Stimulated activated naive CD8-positive, alpha-beta T cell treated with anti-CD3 and anti-CD28 coated beads, Interleukin-15, amount 100 ng/mL, for 72 hours (primary cell): ENCODE measurements around the gene RAB7B.
A peak's percentile ranks its signal among the peaks of the same experiment; 100 is the strongest.

ENCODE experiments used
- ATAC-seq: fragments of 150-1000 bp; cut with Tn5 transposase; 2 replicates; pipeline ENCODE4 v1.10.0; 2021; ENCODE audit warnings: mild to moderate bottlenecking, moderate library complexity
- DNase-seq, 2 donors: peaks; one replicate each; pipeline ENCODE4 v3.0.0; 2021 to 2022
- H3K27ac Mint-ChIP-seq, 2 donors: one replicate each; pipeline ENCODE4 v1.8.0; 2022; ENCODE audit warnings: mild to moderate bottlenecking in 2 of 2, mixed read lengths in 2 of 2, moderate library complexity in 2 of 2
- H3K27me3 Mint-ChIP-seq: one replicate; pipeline ENCODE4 v1.8.0; 2022; ENCODE audit warnings: mixed read lengths
- H3K4me1 Mint-ChIP-seq: one replicate; pipeline ENCODE4 v1.8.0; 2022; ENCODE audit warnings: mild to moderate bottlenecking, mixed read lengths
- H3K4me3 Mint-ChIP-seq, 2 donors: one replicate each; pipeline ENCODE4 v1.8.0; 2022; ENCODE audit warnings: mild to moderate bottlenecking in 2 of 2, mixed read lengths in 2 of 2, moderate library complexity in 1 of 2
- H3K9me3 Mint-ChIP-seq, 2 donors: one replicate each; pipeline ENCODE4 v1.8.0; 2022; ENCODE audit warnings: mixed read lengths in 2 of 2

RAB7B gene

DNA sequence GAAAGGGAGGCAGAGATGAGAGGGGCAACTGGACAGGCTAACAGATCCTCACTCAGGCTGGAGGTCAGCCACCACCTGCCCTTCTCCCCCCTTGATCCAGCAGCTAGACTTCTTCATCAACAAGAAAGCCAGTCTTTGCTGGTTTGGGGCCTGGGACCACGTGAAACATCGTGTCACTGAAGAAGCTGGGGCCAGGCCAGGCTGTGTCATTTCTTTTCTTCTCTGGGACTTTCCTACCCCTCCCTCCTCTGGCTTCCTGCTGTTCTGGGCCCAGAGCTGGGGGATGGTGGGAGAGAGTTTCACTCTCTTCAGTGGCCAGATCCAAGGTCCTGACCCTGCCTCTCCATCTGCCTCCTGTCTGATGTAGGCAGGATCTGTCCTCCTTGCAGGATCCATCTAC is 41.8 kb downstream of the RAB7B start:
- DNase-seq (peak in 1 of 2 donors; percentile 23), ATAC-seq (peak; percentile 87)
- no peaks in the 10 kb centered on the region for H3K9me3 Mint-ChIP-seq
- peak overlapping the region; percentile 54 to 88 for H3K27ac Mint-ChIP-seq
- peaks cover 42% of the 10 kb centered on the region for H3K27me3 Mint-ChIP-seq
- no peak overlapping the region for H3K4me3 Mint-ChIP-seq
- H3K4me1 Mint-ChIP-seq = peaks cover 11% of the 10 kb centered on the region

DNA sequence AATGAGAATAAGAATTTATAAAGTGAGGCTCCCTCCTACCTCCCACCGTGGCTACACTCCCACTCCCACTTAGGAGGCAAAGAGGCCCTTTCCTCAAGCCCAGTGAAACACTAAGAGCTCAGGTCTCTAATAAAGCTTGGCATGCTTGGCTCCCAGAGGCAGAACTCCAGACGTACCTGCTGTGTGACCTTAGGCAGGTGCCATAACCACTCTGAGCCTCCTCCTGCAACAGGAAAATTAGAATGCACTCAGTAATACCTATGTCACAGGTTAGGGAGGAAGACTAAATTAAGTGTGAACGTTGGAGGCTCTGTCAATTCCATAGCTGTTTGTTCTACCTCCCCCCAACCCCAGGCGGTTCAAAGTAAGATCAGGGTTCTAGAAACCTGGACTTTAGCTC is 43.4 kb downstream of the RAB7B start:
- Mint-ChIP-seq H3K27me3 (peaks cover 42% of the 10 kb centered on the region), H3K4me3 (no peak overlapping the region), H3K27ac (no peak overlapping the region), H3K9me3 (no peaks in the 10 kb centered on the region), H3K4me1 (peaks cover 11% of the 10 kb centered on the region)
- no peak for ATAC-seq
- DNase-seq = no peak

DNA sequence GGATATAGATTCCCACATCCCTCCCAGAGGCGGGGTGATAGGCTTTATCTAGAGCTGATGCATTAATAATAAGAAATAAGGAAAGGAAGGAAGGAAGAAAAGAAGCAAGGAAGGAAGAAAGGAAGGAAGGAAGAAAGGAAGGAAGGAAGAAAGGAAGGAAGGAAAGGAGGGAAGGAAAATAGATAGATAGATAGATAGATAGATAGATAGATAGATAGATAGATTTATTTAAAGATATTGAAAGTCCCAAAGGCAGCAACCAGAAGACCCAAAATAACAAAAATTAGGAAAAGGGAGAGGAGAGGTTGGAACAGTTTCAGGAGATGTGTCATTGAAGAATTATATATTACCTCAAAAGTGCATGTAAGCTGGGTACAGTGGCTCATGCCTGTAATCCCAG is 47.7 kb downstream of the RAB7B start:
- H3K27me3 Mint-ChIP-seq = peaks cover 36% of the 10 kb centered on the region
- no peaks in the 10 kb centered on the region for H3K9me3 Mint-ChIP-seq
- H3K27ac Mint-ChIP-seq = peak overlapping the region in 1 of 2 donors; percentile 70
- no peaks in the 10 kb centered on the region for H3K4me1 Mint-ChIP-seq
- ATAC-seq (no peak), DNase-seq (no peak)
- no peak overlapping the region for H3K4me3 Mint-ChIP-seq

DNA sequence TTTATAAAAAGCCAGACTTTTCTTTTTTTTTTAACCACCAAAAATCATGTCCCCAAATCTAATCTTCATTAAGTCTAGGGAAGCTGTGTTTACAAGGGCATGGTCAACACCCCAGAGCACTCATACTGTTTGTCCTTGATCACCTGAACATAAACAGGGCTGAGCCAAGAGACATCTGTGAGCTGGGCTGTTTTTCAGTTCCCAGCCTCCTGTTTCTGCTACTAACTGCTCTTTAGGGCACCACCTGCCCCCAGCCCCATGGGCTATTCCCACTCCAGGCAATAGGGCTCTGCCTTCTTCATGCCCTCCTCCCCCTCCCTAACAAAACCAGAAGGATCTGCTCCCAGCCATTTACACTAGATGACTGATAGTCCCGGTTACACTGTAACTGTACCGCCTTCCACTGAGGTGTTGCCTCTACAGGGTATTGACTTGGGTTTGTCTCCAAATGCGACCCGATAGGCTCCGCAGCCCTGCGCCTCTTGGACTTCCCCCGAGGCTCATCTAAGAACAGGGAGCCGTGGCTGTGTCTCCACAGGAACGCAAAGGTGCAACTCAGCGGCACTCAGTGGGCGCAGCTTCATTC is 48.3 kb downstream of the RAB7B start:
- H3K27ac Mint-ChIP-seq = no peak overlapping the region
- peaks cover 31% of the 10 kb centered on the region for H3K27me3 Mint-ChIP-seq
- H3K4me1 Mint-ChIP-seq = no peaks in the 10 kb centered on the region
- ATAC-seq (no peak), DNase-seq (no peak)
- no peak overlapping the region for H3K4me3 Mint-ChIP-seq
- no peaks in the 10 kb centered on the region for H3K9me3 Mint-ChIP-seq

DNA sequence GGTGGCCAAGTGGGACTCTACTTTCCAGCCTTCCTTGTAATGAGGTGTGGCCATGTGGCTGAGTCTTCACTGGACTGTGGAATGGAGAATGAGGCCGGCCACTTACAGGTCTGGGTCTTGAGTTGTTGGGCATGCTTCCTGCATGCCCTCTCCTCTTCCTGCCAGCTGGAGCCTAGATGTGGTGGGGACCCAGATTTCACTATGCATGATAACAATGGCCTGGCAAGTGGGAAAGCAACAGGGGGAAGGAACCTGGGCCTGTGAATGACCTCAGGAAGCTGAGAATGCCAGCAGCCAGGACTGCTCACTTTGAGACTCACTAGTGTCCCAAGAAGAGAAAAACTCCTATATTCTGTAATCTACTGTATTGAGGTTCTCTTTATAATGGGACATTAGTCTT is 51.4 kb downstream of the RAB7B start:
- Mint-ChIP-seq H3K4me3 (no peak overlapping the region), H3K27me3 (peaks cover 11% of the 10 kb centered on the region), H3K4me1 (no peaks in the 10 kb centered on the region), H3K9me3 (no peaks in the 10 kb centered on the region), H3K27ac (no peak overlapping the region)
- ATAC-seq (no peak), DNase-seq (no peak)

DNA sequence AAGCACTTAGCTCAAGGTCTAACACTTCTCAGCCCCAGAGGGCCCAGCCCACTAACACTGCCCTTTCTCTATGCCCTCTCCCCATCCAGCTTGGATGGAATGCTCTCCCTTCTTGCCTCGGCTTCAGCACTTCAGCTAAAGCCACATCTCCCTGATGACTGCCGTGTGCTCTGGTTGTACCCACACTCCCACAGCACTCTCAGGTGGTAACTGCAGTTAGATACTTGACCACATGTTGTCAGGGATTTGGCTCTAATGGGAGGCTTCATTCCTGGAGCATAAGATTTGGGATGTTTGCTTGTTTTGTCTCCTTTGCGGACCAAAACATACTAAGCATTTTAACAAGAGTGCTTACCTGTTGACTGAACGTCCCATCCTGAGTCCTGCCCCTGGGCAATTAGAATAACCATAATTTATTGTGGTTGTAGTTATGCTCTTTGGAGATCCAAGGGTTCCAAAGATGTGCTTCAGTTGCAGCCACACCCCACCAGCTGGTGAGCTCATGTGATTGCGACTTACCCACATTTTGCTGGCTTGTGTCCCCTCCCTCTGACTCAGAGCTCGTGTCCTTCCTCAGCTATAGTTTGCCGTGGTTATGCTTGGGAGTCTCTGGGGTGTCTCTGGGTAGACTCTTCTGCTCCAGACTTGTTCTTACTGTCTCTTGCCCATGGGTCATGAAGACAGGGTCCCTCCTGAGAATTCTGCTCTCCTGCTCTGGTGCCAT is 52.2 kb downstream of the RAB7B start:
- no peaks in the 10 kb centered on the region for H3K9me3 Mint-ChIP-seq
- no peak overlapping the region for H3K27ac Mint-ChIP-seq
- ATAC-seq (no peak), DNase-seq (no peak)
- H3K4me3 Mint-ChIP-seq = no peak overlapping the region
- H3K4me1 Mint-ChIP-seq = no peaks in the 10 kb centered on the region
- H3K27me3 Mint-ChIP-seq = peaks cover 9% of the 10 kb centered on the region

DNA sequence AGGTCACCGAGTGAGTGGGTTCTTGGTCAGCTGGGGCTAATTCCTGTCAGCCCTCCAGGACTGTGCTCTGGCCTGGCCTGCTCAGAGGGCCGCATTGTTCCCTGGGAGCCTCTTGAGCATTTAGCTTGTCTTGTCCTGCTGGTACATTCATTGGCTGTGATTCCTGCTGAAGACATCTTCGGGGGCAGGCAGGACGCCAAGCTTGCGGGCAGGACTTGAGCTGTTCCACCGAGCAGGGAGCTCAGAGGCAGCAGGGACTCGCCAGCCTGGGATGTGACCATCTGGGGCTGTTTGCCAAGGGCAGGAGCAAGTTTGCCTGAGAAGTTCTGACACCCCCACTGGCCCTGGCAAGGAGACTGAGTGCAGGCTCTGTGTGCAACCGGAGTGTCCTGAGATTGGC is 52.9 kb downstream of the RAB7B start:
- Mint-ChIP-seq H3K9me3 (no peaks in the 10 kb centered on the region), H3K27ac (no peak overlapping the region), H3K27me3 (peaks cover 9% of the 10 kb centered on the region), H3K4me3 (no peak overlapping the region), H3K4me1 (no peaks in the 10 kb centered on the region)
- ATAC-seq (no peak), DNase-seq (no peak)

DNA sequence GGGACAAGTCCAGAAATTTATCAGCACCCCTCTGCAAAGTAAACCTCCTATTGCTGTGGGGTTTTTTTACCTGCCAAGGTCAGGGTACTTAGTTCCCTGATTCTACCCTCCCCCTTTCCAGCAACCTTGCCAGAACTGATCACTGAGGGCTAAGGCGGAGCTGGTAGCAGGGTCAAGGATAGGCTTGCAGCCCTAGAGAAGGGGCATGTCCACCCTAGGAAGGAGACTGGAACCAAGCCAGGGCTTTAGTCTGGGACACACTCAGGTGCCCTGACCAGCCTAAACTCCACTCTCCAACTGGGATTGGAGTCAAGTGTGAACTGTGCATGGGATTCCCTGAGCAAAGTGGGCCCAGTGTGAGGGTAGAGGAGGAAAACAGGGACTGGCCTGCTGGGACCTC is 53.4 kb downstream of the RAB7B start:
- H3K27me3 Mint-ChIP-seq = peaks cover 9% of the 10 kb centered on the region
- H3K27ac Mint-ChIP-seq = no peak overlapping the region
- no peak for ATAC-seq
- H3K4me3 Mint-ChIP-seq = no peak overlapping the region
- no peaks in the 10 kb centered on the region for H3K4me1 Mint-ChIP-seq
- DNase-seq = no peak
- H3K9me3 Mint-ChIP-seq = no peaks in the 10 kb centered on the region

DNA sequence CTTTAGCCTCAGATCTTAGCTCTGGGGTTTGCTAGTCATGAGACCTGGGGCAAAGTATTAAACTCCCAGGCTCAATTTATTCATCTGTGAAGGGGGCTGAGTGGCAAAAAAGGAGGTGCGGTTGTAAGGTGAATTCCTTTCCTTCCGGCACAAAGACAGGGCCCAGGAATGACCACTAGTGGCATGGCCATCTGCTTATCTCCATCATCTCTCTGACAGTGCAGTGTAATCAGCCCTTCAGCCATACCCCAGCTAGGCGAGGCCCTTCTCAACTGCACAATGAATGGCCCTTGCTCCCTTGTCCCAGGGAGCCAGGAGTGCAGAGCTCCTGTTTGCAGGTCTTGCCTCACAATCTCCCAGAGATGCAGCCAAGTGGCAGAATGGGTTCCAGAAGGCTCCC is 54.3 kb downstream of the RAB7B start:
- DNase-seq = no peak
- Mint-ChIP-seq H3K27ac (no peak overlapping the region), H3K27me3 (peaks cover 6% of the 10 kb centered on the region), H3K9me3 (no peaks in the 10 kb centered on the region), H3K4me3 (no peak overlapping the region), H3K4me1 (no peaks in the 10 kb centered on the region)
- ATAC-seq = no peak

DNA sequence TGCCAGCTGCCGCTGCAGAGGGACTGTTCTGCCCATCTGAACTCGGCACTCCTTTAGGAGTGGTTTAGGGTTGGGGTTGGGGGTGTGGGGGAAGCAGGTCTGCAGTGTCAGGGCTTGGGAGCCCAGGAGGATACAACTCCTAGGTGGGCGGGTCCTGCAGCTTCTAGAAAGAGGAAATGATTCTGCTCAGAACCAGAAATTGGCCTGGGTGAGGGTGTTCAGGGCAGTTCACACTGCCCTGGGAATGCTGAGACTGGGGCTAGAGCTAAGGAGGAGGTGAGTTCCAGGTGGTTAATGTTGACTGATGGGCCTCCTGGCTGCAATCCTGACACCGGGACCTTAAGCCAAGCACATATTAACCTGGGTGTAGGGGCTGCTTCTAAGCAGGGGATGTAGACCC is 55.2 kb downstream of the RAB7B start:
- H3K27me3 Mint-ChIP-seq = peaks cover 13% of the 10 kb centered on the region
- no peaks in the 10 kb centered on the region for H3K9me3 Mint-ChIP-seq
- no peak overlapping the region for H3K4me3 Mint-ChIP-seq
- H3K4me1 Mint-ChIP-seq = no peaks in the 10 kb centered on the region
- no peak for DNase-seq
- no peak overlapping the region for H3K27ac Mint-ChIP-seq
- no peak for ATAC-seq

DNA sequence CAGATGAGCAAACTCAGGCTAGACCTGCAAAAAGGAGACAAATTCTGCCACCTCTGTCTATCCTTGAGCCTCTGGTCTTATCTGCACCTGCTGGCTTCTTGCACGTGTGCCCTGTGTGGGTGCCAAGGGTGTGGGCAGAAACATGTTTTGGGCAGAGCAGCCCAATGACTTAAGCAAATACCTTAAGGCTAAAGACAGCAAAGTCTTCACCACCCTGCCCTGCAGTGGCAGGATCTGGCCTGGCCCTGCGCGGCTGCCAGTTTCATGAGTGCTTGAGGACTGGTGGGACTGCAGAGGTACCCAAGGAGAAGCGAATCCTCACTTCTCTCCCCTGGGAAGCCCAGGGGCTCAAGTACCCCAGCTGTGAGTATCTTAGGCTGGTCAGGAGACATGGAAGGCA is 56.2 kb downstream of the RAB7B start:
- H3K4me3 Mint-ChIP-seq = no peak overlapping the region
- ATAC-seq (no peak), DNase-seq (no peak)
- no peak overlapping the region for H3K27ac Mint-ChIP-seq
- no peaks in the 10 kb centered on the region for H3K4me1 Mint-ChIP-seq
- H3K9me3 Mint-ChIP-seq = no peaks in the 10 kb centered on the region
- H3K27me3 Mint-ChIP-seq = peaks cover 23% of the 10 kb centered on the region

DNA sequence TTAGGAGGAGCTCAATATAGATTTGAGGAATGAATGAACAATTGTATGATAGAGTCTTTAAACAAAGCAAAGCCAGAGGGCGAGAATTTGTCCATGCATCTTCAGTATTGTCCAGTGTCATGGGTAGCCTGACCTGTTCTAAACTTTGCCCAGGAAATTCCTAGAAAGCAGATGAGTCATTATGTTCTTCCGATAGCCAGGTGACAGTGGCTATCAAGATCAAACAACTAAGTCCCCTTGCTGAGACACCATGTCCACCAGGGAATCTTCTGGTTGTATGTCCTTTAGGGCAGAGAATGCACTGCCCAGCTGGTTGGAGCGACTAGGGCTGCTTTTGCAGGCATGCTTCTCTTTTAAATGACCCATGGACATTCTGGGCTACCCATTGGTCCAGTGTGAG is 58.1 kb downstream of the RAB7B start:
- no peak overlapping the region for H3K4me3 Mint-ChIP-seq
- DNase-seq = no peak

DNA sequence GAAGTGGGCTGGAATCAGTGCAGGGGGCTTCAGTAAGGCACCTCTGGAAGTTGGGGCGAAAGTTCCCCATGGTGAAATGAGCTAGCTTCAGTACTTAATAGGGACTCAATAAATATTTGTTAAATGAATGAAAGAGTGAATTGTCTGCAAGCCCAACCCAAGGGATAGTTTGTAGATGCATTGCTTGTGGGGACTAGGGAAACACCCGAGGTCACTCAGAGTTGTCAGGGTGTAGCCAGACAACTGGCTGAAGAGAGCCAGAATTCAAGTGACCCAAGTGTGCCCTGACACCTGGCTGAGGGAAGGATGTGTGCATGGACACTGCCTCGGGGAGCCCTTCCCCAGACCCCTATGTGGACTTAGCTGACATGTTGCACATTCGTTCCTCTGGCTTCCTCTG is 58.7 kb downstream of the RAB7B start:
- H3K4me3 Mint-ChIP-seq = no peak overlapping the region
- H3K9me3 Mint-ChIP-seq = no peaks in the 10 kb centered on the region
- ATAC-seq = no peak
- no peak for DNase-seq
- no peak overlapping the region for H3K27ac Mint-ChIP-seq
- H3K27me3 Mint-ChIP-seq = peaks cover 48% of the 10 kb centered on the region
- no peaks in the 10 kb centered on the region for H3K4me1 Mint-ChIP-seq

More for the DNA sequence above, 58.1 kb downstream of the RAB7B start:
- no peak overlapping the region for H3K27ac Mint-ChIP-seq
- no peaks in the 10 kb centered on the region for H3K9me3 Mint-ChIP-seq
- no peak for ATAC-seq
- peaks cover 43% of the 10 kb centered on the region for H3K27me3 Mint-ChIP-seq
- no peaks in the 10 kb centered on the region for H3K4me1 Mint-ChIP-seq

DNA sequence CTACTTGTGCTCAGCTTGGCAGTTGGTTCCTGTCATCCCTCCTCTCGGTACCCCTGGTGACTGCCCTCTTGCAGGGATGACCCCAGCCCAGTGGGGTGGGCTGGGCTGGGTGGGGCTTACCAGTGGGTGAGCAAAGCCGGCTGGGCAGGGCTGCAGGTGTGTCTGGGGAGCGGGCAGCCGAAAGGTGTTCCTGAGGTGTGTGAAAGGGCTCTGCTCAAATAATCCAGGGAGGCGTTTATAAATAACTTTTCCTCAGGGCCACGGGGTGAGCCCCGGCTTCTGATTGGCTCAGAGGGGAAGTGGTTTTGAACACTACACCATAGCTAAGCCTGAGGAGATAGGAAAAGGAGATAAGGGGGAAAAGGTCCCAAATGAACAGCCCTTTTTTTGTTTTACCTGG is 60.0 kb downstream of the RAB7B start, which contains the start of gene SLC26A9:
Gene SLC26A9 (minus strand): TSS at position 212 of the 400 bp plus-strand sequence. CDS start 7,636 bp downstream, outside the sequence.
- Mint-ChIP-seq H3K9me3 (no peaks in the 10 kb centered on the region), H3K4me1 (no peaks in the 10 kb centered on the region), H3K27ac (peak within 1 kb of the TSS in 1 of 2 donors; percentile 15), H3K4me3 (no peak within 1 kb of the TSS), H3K27me3 (peaks cover 61% of the 10 kb centered on the region)
- no peak for ATAC-seq
- no peak for DNase-seq

DNA sequence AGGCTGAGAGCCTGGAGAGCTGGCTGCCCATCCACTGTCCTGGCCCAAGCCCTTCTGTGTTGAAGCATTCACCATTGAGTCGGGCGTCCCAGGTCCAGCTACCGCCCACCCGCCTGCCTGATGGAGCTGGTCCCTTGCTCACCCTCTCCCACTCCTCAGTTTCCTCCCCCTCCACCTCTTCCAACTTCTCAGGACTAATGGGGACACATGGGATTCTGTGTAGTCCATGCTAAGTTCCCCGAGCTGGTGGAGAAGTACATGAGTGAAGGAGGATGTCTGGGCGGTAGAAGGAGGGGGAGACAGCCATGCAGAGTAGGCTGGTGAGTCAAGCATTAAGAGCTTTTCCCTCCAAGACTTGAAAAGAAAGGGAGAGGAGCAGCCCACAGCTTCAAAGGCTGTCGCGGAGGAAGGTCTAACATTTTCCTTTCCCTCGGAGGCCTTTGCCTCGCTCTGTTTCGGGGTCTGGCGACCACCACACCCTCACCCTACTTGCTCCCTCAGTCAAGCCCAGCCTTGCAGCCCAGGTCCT is 60.5 kb downstream of the RAB7B start:
- Mint-ChIP-seq H3K4me3 (no peak overlapping the region), H3K27me3 (peaks cover 67% of the 10 kb centered on the region), H3K27ac (no peak overlapping the region), H3K4me1 (no peaks in the 10 kb centered on the region), H3K9me3 (no peaks in the 10 kb centered on the region)
- no peak for DNase-seq
- ATAC-seq = no peak

DNA sequence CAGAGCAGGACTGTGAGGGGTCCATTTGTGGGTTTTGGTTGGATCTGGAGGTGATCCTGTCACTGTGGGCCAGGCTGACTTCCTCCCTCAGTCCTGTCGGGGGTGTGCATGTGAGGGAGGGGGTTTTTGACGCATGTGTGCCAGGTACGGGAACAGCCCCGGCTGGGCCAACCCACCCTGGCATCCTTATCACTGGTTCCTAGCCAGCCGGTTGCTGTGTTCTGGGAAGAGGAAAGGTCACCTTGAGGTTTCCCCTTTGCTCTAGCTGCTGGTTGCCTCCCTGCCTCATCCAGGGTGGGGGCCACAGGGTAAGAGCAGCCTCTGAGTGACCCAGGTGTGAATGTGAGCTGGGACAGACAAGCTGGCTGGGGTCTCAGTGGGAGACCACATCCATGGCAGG is 62.5 kb downstream of the RAB7B start:
- Mint-ChIP-seq H3K9me3 (no peaks in the 10 kb centered on the region), H3K4me1 (no peaks in the 10 kb centered on the region), H3K4me3 (no peak overlapping the region), H3K27me3 (peaks cover 86% of the 10 kb centered on the region), H3K27ac (no peak overlapping the region)
- ATAC-seq (no peak), DNase-seq (no peak)
